NOMO-1 treated with DMSO at 0.1 percent for 48 hours (cell line): ENCODE results near the gene CDC42SE1.
A peak's percentile ranks its signal among the peaks of the same experiment; 100 is the strongest.

Experiments
- DNase-seq: peaks from one replicate; lab custom pipeline; 2025; ENCODE audit not compliant: unreplicated experiment; lab: John Stamatoyannopoulos, UW

CDC42SE1 gene

DNA sequence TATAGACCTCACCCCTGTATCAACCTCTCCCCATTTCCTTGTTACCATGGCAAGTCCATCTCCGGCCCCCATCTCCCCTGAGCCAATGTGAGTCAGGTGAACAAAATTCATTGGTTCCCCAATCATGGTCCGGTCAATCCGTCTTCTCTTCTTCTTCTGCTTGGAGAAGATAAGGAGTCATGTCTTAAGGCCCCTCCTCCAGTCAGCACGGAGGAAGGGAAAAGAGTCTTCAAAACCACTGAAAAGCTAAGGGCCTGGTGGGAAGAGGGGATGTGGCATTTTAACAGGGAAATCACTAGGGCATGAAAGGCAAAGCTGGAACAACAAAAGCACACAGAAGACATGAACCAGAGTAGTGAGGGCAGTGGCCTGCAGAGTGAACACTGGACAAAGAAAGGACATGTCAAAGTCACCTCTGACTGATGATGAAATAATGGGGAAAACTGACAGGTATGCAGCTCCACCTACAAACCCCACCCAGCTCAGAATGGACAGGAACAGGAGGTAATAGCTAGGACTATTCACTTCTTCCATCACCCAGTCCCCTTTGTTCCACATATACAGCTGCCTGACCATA lies 4.4 kb downstream of the CDC42SE1 start:
- no peak for DNase-seq

DNA sequence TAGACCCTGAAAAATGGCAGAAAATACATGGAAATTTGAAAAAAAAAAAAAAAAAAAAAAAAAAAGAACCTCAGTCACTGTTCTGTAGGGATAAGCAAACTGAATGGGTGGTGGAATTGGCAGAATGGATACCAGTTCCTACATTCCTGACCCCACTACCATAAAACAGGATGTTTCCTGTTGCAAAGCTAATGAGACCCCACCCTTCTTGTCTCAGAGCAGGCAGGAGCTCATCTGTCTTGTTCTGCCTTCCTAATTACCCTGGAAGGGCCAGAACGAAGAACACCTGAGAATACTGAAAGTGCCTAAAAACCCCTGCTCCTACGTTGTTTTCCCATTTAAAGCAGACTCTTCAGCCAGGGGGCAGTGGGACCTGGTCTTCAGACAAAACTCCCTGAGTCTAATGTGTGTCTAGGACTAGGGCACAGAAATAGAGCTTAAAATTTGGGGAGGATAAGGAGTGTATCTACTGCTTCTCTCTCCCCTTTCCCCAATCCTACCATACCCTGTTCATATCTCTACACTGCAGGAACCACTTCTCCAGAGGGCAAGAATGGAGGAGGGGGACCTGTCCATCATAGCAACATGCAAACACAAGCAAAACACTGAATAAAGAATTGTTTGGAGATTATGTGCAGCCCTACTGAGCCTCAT lies 7.9 kb downstream of the CDC42SE1 start:
- DNase-seq, result no peak

DNA sequence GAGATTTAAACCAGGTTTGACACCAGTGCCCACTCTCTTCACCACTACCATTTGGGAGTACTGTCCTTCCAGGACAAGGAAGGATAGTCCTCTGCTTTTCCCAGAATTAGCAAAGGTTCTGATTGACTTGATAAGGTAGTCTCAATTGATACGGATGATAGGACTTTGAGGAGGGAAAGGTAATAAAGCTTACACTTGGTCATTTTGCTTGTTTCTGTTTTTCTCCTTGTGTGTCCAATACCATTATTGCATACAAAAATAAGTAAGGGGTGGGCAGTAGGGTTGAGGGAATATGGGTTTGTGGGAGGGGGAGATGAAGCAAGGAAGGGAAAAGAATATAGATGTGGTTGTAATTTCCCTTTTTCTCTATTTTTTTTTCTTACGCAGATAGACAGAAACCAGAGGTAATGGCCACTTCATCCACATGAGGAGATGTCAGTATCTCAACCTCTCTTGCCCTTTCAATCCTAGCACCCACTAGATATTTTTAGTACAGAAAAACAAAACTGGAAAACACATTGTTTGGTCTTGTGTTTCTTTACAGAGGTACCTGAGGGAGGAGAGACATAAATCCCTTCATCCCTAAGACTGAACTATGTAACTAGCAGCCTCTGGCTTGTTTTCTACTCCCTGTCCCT lies 9.3 kb downstream of the CDC42SE1 start:
- DNase-seq, result no peak

DNA sequence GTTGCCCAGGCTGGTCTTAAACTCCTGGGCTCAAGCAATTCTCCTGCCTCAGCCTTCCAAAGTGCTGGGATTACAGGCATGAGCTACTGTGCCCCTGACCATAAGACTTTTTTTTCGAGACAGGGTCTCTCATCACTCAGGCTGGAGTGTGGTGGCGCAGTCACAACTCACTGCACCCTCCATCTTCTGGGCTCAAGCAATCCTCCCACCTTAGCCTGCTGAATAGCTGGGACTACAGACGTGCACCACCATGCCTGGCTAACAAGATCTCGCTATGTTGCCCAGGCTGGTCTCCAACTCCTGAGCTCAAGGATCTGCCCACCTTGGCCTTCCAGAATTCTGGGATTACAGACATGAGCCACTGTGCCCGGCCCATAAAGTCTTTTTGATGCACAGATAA lies 10.0 kb downstream of the CDC42SE1 start:
- DNase-seq, result no peak

DNA sequence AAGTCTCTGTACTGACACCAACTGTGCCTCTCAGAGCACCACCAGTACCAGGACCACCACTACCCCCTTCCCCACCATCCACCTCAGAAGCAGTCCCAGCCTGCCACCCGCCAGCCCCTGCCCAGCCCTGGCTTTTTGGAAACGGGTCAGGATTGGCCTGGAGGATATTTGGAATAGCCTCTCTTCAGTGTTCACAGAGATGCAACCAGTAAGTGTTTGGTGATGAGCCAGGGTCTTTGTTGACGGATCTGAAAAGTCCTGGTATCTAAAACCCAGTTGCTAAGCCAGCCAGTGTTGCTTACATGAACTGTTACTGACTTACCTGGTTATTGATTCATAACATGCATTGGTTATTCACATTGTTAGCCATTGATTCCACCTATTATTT lies 10.8 kb downstream of the CDC42SE1 start:
- DNase-seq, result no peak

DNA sequence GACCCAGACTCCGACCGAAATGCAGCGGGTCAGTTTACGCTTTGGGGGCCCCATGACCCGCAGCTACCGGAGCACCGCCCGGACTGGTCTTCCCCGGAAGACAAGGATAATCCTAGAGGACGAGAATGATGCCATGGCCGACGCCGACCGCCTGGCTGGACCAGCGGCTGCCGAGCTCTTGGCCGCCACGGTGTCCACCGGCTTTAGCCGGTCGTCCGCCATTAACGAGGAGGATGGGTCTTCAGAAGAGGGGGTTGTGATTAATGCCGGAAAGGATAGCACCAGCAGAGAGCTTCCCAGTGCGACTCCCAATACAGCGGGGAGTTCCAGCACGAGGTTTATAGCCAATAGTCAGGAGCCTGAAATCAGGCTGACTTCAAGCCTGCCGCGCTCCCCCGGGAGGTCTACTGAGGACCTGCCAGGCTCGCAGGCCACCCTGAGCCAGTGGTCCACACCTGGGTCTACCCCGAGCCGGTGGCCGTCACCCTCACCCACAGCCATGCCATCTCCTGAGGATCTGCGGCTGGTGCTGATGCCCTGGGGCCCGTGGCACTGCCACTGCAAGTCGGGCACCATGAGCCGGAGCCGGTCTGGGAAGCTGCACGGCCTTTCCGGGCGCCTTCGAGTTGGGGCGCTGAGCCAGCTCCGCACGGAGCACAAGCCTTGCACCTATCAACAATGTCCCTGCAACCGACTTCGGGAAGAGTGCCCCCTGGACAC lies 11.3 kb downstream of the CDC42SE1 start:
- peak; percentile 40 for DNase-seq

DNA sequence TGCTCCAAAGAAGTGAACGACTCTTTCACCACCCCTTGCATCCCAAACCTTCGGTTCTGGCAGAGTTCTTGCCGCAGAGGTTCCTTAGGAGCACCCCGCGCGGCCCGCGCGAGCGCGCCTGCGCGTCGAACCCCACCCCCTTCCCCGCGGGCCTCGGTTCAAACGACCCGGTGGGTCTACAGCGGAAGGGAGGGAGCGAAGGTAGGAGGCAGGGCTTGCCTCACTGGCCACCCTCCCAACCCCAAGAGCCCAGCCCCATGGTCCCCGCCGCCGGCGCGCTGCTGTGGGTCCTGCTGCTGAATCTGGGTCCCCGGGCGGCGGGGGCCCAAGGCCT lies 11.9 kb downstream of the CDC42SE1 start, which contains the start of gene C1orf56:
Gene C1orf56, plus strand, starts transcription at position 161 of the 334 bp plus-strand sequence. Its CDS starts 97 bp downstream, at position 258.
- no peak for DNase-seq

DNA sequence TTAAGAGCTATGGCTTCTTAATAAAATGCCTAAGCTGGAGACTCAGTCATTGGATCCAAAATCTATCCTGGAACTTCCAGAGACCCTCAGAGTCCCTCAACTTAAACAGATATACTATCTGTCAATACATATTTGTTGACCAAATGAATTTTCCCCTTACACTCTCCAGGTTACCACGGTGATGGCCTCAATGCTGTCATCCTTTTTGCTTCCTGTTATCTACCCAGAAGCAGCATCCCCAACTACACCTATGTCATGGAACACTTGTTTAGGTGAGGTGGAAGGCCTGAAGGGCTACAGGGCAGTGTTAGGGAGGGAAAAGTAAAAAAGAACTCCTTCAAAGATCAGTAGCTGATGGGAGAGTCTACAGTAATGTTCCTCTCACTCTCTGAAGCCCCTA lies 16.3 kb downstream of the CDC42SE1 start:
- DNase-seq, result no peak

DNA sequence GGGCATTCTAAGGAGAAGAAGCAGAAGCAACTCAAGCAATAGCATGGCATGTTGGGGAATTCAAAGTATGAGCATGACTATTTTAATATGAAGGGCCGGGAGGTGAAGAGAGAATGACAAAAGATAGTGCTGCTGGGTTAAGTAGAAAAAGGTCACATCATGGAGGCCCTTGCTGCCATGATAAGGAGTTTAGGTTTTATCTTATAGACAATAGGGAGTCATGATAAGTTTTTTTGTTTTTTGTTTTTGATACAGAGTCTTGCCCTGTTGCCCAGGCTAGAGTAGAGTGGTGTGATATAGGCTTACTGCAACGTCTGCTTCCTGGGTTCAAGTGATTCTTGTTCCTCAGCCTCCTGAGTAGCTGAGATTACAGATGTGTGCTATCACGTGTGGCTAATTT lies 19.9 kb downstream of the CDC42SE1 start:
- DNase-seq, result no peak

DNA sequence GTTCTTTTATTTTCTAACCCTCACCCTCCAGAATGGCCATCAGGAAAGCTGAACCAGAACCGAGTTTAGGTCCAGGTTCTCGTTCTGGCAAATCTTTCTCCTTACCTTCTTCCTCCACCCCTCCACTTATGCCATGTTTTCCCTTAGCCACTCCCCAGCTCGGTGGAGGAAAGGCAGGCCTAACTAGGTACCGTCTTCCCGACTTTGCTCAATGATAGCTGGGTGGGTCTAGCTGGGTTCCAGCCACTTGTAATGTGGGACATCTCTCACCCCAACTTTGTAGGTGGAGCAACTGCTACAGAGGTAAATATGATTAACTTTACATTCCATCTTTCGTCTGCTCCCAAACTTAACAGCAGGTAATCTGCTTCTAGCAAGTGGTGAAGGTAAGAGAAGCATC lies 22.4 kb downstream of the CDC42SE1 start:
- no peak for DNase-seq

DNA sequence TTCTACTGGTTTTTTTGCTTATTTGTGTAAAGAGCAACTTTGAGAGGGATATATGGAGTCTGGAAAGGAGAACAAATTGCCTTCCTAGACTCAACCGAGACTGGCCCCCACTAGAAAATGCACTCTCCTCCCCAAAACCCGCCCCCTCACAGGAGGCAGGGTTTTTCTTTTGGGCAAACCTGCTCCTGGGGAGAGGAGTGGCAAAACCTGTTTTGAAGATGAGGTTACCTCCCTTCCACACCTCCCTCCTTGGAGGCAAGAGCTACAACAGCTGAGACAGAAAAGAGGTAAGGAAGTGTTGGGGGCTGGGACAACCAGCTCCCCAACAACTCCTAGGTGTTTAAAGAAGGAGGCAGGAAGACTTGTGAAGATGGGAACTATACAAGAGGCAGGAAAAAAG lies 23.1 kb downstream of the CDC42SE1 start, which contains the start of gene BNIPL:
Gene BNIPL, plus strand, starts transcription at position 231 of the 400 bp plus-strand sequence. Its CDS starts 140 bp downstream, at position 371.
- no peak for DNase-seq

DNA sequence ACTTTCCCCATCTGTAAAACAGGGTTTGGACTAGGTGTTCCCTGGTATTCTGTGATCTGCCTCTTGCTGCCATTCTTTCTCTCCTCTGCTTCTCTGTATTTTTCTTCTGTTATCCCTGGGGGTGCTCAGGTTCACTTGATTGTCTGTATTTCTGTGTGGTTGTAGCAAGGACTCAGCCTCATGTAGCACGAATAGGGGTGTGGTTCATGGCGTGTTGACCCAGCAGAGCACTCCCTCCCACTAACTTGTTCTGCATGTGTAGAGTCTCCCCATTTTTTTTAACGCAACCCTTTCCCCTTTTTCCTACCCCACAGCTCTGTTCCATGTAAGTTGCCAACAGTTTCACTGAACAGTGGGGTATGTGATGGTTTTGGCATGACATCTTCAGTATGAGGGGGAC lies 24.3 kb downstream of the CDC42SE1 start:
- DNase-seq, result no peak

DNA sequence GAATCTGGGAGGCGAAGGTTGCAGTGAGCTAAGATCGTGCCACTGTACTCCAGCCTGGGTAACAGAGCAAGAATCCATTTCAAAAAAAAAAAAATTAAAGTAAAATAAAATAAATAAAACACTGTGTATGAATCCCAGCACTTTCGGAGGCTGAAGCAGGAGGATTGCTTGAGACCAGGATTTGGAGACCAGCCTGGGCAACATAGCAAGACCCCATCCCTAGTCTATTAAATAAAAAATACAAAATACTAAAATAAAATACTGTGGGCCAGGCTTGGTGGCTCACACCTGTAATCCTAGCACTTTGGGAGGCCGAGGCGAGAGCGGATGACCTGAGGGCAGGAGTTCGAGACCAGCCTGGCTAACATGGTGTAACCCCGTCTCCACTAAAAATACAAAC lies 27.3 kb downstream of the CDC42SE1 start:
- no peak for DNase-seq

DNA sequence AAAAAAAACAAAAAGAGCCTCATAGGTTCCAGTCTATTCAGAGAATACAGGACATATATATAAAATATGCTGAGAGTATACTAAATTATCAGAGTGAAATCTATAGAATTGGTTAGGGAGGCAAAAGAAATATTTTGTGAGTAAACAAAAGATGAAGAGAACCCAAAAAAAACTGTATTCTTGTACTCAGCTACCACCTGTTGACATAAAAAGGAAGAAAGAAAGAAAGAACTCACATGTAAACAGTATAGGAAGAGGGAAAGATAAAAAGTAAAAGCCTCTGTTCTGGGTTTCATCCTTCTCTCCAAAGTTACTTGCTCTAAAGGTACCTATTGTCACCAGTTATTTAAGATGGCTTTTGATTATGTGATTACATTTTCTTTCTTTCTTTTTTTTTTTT lies 33.0 kb downstream of the CDC42SE1 start:
- no peak for DNase-seq

DNA sequence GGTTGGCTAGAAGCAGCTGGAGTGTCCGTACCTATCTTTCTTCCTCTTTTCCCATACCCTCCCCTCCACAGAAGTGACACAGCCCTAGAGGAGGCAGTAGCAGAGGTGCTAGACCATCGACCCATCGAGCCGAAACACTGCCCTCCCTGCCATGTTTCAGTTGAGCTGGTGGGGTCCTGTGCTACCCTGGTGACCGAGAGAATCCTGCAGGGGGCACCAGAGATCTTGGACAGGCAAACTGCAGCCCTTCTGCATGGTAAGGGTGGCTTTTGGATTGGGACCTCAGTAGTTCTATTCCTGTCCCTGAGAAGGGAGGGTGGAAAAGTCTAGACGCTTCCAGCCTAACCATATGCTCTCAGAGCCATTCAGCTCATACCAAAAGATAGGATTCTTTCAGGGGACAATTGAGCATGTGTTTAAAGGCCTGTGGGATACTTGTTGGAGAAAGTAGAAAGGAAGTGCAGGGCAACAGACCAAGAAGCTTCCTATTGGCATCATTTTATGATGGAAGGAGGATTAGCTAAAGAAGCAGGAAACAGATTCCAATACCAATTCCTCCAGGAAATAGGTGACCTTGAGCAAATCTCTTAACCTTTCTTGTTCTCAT lies 34.8 kb downstream of the CDC42SE1 start:
- peak; percentile 63 for DNase-seq

DNA sequence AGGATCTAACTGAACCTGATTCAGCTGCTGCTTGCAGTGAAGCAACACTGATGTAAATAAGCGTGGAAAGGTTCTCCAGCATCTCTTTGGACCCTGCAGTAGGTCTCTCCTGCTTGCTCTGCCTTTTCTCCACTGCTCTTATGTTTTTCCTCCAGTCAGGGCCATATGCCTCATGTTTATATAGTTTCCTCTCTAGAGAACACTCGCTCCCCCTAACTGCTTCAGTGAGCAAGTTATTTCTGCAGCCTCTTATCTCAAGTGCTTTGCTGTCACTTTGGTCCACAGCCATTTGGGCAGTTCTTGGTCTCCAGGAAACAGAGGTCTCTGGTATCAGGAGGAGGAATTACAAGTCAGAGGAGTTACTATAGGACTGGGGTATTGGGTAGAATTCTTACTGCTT lies 45.9 kb downstream of the CDC42SE1 start:
- DNase-seq, result no peak

DNA sequence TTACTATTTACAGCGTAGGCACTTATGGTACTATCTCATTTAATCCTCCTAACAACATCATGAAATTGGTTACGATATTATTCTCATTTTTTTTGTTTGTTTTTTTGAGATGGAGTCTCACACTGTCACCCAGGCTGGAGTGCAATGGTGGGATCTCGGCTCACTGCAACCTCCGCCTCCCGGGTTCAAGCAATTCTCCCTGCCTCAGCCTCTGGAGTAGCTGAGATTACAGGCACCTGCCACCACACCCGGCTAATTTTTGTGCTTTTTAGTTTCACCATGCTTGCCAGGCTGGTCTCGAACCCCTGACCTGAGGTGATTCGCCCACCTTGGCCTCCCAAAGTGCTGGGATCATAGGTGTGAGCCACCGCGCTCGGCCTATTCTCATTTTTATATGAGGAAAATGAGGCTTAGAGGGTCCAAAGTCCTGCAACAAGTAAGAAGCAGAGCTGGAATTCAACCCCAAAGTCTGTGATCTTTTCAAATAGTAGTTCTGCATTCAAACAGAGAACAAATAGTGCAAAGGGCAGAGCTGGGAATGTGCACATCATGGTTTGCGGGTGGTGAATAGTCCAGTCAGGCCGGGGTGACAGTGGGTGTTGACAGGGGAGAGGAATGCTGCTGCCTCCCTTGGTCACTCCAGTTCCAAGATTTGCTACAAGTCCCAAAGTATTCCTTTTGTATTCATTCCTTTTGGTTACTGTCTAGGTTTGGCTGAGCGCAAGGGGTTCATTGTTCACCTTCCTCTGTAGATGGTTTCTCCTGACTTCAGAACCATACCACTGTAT lies 46.5 kb downstream of the CDC42SE1 start:
- no peak for DNase-seq

DNA sequence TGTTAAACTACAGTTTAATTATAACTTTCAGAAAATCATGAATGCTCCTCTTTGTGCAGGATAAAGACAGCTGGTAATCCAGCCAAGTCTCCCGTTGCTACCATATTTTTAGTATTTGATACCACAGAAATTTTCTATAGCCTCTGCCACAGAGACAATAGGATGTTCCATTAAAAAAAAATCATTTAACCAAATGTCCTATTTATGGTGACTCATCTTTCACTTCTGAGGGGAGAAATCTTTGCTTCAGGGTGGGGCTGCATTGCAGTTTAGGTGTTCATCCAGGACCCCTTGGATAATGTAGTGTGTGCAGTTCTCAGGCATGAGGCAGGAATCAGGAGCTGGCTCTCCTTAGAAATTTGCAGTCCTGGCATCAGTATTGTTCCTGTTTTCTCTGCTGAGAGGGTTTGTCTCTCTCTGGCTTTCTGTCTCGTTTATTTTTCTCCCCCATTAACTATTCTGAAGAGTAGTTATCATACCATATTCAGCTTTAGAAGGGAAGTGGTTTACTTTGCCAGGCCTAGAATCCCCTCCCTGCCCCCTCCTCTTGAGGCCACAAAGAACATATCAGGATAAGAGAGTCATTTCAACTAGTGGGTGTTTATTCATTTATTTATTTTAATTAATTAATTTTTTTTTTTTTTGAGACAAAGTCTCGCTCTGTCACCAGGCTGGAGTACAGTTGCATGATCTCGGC lies 48.1 kb downstream of the CDC42SE1 start:
- DNase-seq, result no peak

DNA sequence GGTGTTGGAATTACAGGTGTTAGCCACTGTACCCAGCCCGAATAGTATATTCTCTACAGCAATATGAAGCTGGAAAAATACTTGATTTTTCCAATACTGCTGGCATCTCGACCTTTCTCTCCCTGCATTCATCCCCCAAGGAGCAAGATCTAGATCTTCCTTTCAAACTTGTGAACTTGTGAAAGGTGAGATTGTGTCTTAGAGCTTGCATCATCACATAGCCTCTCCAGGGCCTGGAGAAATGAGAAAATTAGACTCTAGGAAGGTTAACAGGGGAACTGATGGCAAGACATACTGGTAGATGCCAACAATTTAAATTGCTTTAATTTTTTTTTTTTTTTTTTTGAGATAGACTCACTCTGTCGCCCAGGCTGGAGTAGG lies 49.1 kb downstream of the CDC42SE1 start:
- DNase-seq, result no peak

DNA sequence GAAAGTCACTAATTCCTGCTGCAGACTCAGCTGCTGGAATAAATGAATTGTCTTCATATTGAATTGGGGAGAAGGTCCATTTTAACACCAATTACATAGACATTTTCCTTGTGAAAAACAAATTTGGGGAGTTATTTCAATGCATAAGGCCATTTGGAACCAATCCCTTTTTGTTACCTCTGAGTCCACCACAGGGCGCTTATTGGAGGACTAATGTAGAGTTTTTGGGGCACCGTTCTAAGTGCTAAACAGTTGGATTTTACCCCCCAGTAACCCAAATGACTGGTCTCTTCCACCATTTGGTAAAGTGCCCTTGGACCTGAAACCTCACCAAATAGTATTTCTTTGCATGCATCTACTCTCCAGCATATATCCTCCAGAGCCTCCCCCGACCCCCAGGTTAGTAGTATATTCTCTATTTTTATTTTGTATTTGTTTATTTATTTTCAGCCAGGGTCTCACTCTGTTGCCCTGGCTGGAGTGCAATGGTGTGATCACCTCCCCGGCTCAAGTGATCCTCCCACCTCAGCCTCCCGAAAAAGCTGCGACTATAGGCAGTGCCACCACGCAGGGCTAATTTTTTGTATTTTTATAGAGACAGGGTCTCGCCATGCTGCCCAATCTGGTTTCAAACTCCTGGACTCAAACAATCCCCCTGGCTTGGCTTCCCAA lies 49.6 kb downstream of the CDC42SE1 start:
- no peak for DNase-seq
